HG03439 (cell line): ENCODE measurements around the gene SLC17A4.

Experiments
- ATAC-seq: cut with Tn5 transposase; IDR thresholded peaks from one replicate; pipeline ENCODE4 v1.9.1; 2021; ENCODE audit warnings: mild to moderate bottlenecking, moderate library complexity; ENCODE audit not compliant: unreplicated experiment

Gene SLC17A4

DNA sequence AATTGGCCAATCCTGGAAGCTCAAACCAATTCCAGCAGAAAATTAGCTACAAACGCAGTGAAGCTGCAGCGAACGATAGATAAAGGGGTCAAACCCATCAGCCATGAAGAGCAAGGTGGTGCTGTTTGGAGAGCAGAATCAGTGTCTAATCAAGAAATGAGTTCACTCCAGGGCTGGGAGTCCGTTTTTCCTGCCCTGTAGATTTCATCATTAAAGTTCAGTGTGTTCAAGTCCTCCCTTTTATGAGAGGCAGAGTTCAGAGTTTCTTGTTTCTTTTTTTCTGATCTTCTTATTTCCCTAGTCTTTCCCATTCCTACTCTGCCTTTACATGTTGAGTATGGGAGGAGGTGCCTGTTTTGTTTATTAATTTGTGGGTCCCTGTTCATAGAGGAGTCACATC, 46.9 kb downstream of the SLC17A4 start:
- no peak for ATAC-seq

- ATAC-seq: no peak
Observed at GRCh38 chr6:25804804-25805203, 50.3 kb downstream of the SLC17A4 start.

GRCh38 chr6:25815194-25815593, 60.7 kb downstream of the SLC17A4 start:
- no peak for ATAC-seq

DNA sequence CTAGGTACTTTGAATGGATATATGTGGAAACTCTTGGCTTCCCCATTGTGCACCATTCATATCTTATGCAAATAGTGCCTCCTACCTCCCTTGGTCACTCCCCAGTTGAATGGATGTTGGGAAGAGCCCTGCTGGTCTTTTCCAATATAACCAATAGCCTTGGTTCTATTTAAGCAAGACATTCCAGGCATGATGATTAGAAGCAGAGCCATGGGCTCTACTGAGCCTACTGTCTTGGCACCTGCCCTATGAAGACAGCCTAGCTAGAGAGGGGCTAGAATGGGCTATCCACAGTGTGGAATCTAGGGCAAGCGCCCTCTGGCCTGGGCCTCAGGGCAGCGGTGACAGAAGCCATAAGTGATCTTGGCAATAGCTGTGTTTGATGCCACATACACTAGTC, 61.7 kb downstream of the SLC17A4 start:
- no peak for ATAC-seq

DNA sequence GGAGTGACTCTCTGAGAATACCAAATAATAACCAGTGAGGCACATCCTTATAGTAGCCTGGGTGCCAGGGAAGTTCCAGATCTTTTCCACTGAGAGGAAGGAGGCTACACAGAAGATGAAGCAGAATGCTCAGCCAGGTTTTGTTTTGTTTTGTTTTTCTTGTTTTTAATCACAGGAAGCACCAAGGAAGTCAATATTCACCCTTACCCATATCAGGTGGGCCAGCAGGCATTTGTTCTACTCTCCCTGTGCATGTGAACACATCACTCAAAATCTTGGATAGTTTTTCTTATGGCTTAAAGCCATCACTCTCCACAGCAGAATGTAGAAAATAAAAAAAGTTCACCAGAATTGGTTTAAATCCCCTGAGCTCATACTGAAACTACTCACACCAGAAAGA, 66.8 kb downstream of the SLC17A4 start:
- ATAC-seq: no peak

GRCh38 chr6:25829375-25829774, 74.8 kb downstream of the SLC17A4 start:
- no peak for ATAC-seq

GRCh38 chr6:25830458-25830857, 75.9 kb downstream of the SLC17A4 start:
- ATAC-seq: no peak
